DMS153 treated with DMSO at 0.1 percent for 48 hours (cell line): ENCODE measurements around the gene METTL26.

Experiments used
- DNase-seq: peaks from one replicate; lab custom pipeline; 2025; ENCODE audit not compliant: unreplicated experiment; lab: John Stamatoyannopoulos, UW

The METTL26 gene

DNA sequence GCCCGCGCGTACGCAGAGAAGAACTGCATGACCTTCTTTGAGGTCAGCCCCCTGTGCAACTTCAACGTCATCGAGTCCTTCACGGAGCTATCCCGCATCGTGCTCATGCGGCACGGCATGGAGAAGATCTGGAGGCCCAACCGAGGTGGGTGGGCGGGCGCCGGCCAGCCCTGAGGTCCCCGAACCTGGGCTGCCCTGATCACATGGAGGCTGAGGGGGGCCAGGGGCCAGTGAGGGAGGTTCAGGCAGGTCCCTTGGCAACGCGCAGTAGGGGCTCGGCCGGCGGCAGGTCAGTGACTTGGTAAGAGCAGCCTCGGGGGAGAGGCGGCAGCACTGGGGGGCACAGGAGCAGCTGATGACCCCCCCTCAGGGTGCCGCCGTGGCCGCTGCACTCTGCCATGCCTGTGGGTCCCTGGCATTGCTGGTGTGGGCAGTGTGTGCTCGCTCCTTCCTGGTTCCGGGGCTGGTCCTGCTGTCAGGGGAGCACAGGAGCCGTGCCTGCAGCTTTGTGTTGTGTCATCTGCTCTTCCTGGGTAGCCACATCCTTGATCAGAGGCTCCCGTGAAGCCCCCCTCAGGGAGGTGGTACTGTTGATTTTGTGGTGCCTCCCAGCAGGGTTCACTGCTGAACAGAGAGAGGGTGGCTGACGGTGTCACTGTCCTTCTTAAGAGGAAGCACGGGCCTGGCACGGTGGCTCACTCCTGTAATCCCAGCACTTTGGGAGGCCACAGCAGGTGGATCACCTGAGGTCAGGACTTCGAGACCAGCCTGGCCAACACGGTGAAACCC, 9.9 kb downstream of the METTL26 start:
- no peak for DNase-seq

DNA sequence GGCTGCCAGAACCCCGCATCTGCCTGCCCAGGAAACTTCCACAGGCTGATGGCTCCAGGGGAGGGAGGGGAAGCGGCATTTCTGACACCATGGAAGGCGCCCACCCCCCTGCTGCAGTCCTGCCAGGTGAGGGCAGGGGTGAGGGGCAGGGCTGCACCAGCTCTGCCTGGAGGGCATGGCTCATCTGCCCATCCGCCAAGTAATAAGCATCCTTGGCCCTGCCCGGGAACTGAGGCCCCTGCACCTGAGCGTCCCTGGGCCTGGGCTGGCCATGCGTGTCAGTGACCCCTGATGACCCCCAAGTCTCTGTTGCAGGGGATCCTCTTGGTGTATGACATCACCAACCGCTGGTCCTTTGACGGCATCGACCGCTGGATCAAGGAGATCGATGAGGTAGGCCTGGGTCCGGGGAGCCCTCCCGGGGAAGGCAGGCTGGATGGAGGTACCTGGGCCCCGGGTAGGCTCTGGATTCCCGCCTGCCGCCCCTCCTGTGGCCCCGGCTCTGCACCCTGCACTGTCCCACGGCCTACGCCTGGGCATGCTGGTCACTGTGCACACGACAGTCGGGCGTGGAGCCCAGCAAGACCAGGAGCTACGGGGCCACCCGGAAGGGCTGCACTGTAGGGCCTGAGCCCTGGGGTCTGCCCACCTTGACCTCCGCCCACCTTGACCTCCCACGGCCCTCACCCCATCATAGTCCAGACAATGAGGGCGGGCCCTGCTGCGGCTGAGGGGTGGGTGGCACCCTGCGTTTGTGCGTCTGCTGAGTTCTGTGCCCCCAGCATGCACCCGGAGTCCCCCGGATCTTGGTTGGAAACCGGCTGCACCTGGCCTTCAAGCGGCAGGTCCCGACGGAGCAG, 10.8 kb downstream of the METTL26 start:
- DNase-seq = no peak

DNA sequence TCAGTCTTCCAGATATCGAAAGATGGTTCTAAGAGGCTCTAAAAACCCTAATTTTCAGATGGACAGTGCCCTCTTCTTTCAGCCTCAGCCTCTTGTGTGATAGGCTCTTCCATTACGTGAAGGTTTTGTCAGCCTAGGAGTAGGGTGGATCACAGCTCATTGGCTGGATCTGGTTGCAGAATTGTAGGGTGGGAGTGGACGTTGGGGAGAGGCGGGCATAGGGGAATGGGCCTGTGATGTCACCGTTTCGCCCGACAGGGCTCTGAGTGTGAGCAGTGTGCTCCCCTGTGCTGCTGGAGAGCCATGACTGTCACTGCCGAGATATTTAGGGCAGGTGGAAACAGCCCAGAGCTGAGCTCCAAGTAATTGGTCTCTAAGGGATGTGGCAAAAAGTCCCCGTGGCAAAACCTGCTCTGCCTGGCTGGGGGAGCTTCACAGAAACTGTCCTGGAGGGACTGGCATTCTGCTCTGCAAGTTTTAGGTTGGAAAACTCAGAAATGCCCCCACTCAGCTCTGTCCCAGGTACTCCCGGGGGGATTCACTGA, 11.5 kb downstream of the METTL26 start:
- DNase-seq = no peak

DNA sequence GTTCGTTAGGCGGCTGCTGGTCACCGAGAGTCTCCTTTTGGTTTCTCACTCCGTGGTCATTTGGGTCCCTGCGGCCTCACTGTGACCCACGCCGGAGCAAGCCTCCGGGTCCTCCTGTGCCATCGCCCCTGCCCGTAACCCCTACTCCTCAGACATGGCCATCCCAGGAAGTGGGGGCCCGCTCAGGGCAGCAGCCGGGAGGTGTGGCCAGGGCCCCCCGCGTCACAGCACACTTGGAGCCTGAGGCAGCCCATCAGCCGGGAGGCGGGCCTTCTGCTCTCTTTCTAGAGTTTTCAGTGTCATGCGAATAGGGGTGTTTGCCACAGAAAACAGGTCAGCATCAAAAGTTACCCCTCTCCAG, 13.2 kb downstream of the METTL26 start:
- DNase-seq = no peak

DNA sequence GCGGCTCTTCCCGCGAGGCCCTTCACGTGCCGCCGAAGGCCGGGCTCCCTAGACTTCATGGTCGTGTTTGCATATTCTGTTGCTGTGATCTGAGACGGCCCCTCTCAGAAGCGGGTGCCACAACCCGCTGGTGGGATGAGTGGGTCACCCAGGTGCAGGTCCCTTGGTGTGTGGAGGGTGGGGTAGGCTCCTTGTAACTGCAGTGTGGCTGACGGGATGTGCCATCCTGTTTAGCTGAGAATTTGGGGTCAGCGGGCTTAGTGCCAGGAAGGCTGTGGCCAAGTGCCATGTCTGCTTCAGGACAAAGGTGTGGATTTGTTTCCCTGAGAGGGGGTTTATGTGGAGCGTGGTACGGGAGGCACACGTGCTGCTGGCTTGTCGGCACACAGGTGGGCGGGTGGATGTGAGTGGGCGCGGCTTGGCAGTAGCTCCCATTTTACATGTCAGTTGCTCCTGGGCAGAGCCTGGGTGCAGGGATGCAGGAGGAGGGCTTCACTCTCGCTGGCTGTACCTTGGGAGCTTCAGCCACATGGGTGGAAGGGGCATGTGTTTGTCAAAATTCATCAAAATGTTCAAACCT, 14.5 kb downstream of the METTL26 start:
- peak; percentile 34 for DNase-seq

DNA sequence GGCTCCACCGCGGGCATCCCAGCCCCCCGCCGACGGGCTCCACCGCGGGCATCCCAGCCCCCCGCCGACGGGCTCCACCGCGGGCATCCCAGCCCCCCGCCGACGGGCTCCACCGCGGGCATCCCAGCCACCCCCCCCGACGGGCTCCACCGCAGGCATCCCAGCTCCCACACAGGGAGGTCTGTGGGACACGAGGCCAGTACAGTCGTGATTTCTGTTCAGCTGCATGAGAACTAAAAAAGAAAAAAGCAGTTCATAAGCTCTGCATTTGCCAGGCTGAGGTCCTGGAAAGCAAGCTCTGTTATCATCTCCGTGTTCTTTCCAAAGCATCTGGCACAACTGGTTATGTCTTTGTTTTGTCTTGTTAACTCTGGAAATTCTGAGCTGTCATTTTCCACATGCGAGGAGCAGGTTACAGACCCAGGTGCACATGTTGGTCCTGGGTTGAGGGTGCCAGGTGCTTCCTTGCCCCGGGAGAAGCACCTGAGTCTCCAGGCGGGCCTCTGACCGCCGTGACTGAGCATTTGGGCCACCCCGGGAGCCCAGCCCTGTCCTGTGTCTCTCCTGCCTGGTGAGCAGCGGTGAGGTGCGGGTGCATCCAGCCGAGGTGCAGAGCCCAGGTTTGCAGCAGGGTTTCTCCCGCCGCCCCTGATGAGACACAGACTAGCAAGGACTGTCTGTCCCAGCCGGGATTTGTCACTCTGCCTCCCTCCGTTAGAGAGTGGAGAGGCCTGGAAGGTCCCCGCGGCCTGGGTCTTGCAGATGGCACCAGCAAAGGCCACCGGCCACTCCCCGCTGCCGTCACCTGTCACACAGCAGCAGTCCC, 15.2 kb downstream of the METTL26 start:
- no peak for DNase-seq

DNA sequence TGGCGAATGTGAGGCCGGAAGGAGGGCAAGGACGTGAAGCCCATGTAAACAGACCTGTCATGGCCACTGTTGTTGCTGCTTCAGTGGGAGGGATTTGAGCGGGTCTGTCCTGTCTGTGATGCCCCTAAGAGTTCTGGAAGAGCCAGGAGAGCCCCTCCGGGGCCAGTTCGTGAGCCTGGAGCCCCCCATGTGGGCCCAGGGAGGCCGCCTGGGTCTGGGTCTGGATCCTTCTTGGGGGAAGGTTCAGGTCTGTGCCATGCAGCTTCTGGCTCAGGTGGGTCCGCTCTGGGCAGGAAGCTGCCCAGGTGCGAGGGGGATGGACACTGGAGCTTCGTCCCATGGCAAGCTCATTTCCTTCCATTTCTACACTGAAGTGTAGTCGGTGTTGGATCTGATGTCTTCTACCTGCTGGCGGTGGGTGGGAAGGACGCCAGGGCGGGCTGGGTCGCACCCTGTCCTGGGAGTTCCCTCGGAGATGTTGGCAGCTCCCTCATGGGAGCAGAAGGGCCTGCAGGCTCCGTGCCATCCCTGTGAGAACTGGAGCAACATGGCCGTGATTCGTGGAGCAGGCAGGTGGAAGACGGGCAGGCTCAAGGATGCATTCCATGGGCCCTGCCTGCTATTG, 16.5 kb downstream of the METTL26 start:
- no peak for DNase-seq

DNA sequence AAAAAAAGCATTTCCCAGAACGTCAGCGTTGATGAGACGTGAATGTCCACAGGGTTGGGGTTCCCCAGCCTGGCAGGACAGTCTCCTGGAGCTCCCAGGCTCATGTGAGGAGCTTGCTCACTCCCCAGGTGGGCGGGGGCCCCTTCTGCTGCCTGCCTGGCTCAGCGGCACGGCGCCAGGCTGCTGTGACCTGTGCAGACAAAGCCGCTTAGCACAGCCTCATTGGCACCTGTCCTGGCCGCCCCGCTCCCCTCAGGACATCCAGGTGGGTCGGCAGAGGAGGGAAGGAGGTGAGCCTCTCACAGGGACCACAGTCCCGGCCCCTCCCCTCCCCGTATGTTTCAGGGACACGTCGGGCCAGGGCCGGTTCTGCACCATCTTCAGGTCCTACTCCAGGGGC, 18.2 kb downstream of the METTL26 start:
- no peak for DNase-seq

DNA sequence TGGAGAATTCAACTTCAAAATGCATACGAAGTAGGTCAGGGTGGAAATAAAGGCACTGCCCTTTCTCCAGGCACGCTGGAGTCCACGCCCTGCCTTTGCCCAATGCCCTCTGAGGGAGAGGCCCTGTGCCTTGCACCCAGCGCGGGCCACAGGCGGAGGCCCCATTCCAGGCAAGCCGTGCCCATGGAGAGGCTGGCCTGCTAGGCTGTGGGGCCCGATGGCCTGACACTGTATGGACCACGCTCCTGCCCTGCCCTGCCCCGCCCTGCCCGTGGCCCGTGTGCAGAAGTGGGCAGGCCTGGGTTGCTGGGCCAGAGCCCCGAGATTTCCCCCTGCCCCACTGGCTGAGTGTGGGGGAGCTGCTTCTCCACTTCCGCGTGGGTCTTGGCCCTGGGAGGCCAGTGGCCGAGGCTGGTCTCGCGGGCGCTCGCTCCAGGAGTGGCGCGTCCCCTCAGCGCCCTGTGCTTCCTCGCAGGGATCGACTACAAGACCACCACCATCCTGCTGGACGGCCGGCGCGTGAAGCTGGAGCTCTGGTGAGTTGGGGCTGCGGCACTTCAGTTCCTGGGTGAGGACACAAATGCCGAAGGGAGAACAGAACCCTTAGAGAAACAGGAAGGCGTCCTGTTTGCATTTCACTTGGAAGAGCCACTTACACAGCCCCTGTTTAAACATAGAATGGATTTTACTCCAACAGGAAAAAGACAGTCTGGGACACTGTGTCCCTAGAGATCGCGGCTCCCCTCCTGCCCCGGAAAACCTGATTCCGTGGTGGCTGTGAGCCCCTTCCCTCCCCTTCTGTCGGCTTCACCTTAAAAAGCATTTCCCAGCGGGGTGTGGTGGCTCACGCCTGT, 19.1 kb downstream of the METTL26 start:
- DNase-seq = peak; percentile 80

DNA sequence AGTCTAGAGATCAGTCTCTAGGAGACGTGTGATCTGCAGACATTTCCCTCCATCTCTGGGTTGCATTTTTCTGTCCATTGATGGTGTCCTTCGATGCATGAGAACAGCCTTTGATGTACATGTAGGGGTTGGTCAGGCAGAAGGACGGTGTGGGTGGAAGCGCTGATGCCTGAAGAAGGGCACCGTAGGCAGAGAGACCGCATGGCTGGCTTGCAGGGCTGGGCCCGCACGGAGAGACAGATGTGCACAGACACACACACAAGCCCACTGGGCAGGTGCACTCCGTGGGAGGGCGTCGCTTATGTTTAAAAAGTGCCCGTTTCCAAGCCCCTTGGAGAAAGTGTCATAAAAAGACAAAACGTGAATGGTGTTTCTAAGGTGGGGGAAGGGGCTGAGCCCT, 21.0 kb downstream of the METTL26 start:
- DNase-seq = no peak

DNA sequence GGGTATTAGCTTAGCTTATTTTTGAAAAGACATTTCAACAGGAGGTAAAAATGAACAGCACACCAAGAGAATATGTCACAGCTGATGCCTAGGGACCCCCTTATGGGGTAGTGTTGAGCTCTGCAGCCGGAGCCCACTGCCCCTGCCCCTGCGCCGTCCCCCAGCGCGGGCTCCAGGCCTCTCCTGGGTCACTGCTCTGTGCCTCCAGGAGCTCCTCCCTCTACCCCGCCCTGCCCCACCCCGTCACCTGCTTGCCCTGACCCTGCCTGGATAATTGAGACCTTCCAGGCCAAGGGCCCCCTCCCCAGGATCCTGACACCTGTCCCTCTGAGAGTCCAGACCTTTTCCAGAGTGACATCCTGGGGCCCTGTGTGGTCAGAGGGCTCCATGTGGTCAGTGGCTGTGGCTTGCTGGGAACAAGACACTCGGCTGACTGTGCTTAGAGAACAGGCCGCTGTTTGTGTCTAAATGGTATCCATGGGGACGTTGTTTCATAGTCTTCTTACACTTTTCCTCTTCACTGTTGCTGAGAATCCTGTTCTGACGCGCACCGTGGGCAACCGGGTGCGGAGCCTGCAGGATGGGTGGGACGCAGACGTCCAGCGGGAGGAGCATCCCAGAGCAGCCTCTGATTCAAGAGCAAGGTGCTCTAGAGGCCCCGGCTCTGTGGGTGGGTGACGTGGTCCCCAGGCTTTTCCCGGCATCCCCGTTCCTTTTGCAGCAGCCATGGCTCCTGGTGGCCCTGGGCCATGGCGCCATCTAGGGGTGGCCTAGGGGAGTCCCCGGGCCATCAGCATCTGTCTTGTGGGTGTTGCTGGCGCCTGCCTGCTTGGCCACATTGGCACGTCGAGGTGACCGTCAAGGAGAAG, 25.4 kb downstream of the METTL26 start:
- no peak for DNase-seq

DNA sequence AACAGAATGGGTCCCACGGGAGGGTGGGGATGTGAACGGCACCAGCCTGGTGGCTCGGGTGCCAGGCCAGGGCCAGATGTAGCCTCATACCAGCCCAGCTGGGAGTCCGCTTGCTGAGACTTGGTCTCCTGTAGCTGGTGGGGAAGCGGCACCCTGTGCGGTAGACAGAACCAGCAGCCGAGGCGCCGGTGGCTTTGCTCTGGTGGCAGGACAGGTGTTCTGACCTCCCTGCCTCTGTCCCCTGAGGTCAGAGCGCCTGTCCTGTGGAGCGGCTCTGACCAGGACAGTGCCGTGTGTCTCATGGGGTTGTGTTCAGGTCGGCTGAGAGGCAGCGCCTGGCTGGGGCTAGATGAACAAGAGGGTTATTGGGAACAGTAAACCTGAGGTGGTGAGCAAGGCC, 26.1 kb downstream of the METTL26 start:
- no peak for DNase-seq

DNA sequence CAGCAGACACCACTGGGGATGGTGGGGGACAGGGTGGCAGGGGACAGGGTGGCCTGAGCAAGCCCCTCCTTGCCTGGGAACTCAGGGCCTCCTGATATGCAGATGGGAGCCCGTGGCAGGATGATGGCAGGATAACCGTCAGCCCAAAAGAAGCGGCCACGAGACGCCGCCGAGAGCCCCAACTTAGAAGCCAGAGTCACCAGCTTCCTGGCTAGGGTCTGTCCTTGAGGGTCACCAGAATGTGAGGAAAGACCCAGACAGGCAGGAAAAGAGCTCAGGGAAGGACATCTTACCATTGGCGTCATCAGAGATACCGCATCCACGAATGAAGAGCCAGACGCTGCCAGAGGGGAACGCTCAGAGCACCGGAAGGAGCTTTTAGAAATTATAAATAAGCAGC, 26.8 kb downstream of the METTL26 start:
- no peak for DNase-seq

DNA sequence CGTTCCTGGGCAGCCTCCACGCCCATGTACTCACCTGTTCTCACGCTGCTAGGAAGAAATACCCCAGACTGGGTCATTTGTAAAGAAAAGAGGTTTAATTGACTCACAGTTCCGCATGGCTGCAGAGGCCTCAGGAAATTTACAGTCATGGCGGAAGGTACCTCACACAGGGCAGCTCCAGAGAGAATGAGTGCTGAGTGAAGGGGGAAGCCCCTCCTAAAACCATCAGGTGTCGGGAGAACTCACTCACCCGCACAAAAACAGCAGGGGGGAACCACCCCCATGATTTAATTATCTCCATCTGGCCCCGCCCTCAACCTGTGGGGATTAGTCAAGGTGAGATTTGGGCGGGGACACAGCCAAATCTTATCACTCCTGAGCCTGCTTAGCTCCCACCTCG, 28.1 kb downstream of the METTL26 start:
- DNase-seq = no peak

DNA sequence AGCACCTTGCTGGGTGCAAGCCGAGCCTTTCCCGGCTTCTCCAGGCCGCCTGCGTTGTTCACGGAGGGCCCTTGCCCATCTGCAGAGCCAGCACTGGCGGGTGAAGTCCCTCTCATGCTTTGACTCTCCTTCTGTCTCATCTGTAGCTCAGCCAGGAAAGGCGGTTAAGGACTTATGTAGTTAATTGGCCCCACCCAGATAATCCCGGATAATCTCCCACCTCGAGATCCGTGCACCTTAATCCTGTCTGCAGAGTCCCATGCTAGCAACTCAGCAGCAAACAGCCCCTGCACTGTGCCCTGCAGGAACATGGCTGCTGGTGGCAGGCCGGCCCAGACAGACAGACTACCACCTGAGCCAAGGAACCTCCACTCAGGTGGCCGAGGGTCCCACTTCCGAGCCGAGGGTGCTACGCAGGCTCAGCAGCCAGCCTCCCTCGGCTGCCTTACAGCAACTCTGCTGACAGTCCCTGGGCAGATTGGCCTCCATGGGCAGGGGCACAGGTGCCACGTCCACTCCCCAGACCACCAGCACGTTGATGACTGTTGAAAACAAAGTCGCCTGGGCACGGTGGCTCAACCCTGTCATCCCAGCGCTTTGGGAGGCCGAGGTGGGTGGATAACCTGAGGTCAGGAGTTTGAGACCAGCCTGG, 29.3 kb downstream of the METTL26 start:
- no peak for DNase-seq

DNA sequence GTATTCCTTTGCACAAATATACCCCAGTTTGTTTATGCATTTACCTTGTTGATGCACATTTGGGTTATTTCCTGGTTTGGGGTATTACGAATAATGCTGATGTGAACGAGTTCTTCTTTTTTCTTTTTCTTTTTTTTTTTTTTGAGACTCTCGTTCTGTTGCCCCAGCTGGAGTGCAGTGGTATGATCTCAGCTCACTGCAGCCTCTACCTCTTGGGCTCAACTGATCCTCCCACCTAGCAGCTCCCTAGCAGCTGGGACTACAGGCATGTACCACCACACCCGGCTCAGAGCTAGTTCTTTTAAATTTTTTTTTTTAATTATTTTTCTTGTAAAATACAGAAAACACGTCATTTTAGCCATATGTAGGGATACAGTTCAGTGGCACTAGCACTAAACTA, 32.2 kb downstream of the METTL26 start:
- no peak for DNase-seq

DNA sequence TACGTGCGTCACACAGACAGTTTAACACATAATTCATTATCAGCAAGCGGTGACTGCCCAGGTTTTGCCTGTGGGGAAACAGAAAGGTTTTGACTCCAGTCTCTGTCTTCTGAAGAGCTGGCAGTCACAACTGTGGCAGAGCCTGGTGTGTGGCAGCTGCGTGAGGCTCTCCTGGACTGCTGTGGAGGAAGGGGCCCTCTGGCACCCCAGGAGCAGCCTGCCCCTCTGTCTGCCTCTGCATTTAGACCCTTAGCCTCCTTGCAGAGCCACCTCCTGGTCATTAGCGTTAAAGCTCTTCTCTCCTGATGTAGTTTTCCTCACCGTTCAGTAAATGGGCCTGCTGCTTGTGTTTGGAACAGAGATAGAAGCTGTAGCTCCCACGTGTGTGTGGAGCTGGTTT, 35.3 kb downstream of the METTL26 start:
- no peak for DNase-seq
